ENCODE measurements around the gene UBN2.

UBN2 gene

DNA sequence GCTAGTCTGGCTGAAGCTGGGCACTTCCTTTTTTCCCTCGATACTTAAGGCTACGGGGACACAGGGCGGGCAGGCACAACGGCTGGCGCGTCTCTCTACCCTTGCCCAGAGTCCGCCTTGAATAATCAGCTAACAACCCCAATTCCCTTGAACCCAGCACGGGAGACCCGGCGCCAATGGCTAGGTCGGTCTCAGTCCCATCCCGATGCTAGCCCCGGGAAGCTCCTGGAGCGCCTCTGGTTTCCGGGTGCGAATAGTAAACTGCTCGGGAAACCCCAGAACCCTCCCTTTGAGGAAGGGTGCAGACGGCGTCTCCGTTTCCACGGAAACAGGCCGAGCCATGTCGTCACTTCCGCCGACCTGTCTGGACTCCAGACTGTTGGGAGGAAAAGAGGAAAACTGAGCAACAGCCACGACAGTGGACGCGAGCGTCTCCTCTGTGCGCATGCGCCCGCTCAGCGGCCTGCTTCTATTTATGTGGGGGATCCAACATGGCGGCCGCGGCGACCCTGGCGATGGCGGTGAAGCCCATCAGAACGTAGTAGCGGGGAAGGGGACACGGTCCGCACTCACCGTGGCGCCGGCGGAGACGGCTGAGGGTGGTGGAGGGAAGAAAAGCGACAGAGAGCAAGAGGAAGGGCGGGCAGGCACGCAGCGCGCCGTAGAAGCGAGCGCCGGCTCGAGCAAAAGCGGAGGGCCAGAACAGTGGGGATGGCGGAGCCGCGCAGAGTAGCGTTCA lies at the start of gene UBN2:
TSS of gene UBN2 (plus strand) at position 464 of the 739 bp plus-strand sequence. CDS start at position 712, 248 bp downstream.
- H3K27me3 ChIP-seq (replicated peaks): no peaks in the 10 kb centered on the region
- H3K4me3 ChIP-seq (ENCODE audit: low read depth, low read length): peak within 1 kb of the TSS; percentile 94
- in situ Hi-C loops (cut with HindIII; ENCODE audit: low pct_ligation_motif_present, low sequenced_read_pairs): no loop called here
- TF ChIP-seq CTCF (IDR thresholded peaks at IDR 0.05; ENCODE audit: low read depth, low read length, missing control alignments): no peak
- peak within 1 kb of the TSS; percentile 84 for H3K27ac ChIP-seq
- DNase-seq: peak; percentile 97
- peaks cover 3% of the 10 kb centered on the region for H3K36me3 ChIP-seq (replicated peaks)

DNA sequence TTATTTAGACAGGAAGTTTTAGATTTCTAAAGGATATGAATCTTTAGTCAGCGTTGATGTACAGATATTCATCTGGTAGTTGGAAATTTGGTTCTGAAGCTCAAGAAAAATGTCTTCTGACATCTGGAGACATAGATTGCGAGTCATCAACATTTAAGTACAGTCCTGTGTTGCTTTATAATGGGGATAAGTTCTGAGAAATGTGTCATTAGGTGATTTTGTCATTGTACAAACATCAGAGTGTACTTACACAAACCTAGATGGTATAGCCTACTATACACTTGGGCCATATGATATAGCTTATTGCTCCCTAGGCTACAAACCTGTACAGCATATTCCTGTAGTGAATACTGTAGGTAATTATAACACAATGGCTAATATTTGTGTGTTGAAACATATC lies 49.6 kb upstream of the UBN2 start:
- Histone ChIP-seq H3K36me3 (replicated peaks) (no peaks in the 10 kb centered on the region), H3K27me3 (replicated peaks) (no peaks in the 10 kb centered on the region), H3K4me3 (ENCODE audit: low read depth, low read length) (no peak overlapping the region), H3K27ac (no peak overlapping the region)
- in situ Hi-C loops (cut with HindIII; ENCODE audit: low pct_ligation_motif_present, low sequenced_read_pairs): no loop called here
- DNase-seq: no peak
- TF ChIP-seq CTCF (IDR thresholded peaks at IDR 0.05; ENCODE audit: low read depth, low read length, missing control alignments): no peak

DNA sequence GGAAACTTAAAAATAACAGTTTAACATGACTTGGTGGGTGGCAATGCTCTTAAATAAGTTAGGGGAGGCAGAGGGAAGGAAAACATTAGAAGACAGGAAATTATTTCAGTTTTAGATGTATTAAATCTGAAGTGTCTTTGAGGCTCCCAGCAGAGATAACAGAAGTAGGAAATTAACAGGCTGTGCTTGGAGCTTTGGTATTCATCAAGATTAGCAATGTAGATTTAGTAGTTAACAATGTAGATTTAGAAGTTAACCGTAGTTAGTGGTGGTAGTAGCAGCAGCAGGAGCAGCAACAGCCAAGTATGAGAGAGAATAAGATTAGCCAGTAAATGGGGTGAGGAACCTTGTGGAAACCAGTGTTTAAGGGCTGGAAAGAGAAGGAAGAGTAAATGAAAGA lies 48.7 kb upstream of the UBN2 start:
- in situ Hi-C loops (cut with HindIII; ENCODE audit: low pct_ligation_motif_present, low sequenced_read_pairs): no loop called here
- Histone ChIP-seq H3K27me3 (replicated peaks) (no peaks in the 10 kb centered on the region), H3K27ac (no peak overlapping the region), H3K36me3 (replicated peaks) (no peaks in the 10 kb centered on the region), H3K4me3 (ENCODE audit: low read depth, low read length) (no peak overlapping the region)
- TF ChIP-seq CTCF (IDR thresholded peaks at IDR 0.05; ENCODE audit: low read depth, low read length, missing control alignments): no peak
- DNase-seq: no peak

GRCh38 chr7:139183251-139183650 lies 47.8 kb upstream of the UBN2 start:
- H3K4me3 ChIP-seq (ENCODE audit: low read depth, low read length): no peak overlapping the region
- no peak for TF ChIP-seq CTCF (IDR thresholded peaks at IDR 0.05; ENCODE audit: low read depth, low read length, missing control alignments)
- no peak overlapping the region for H3K27ac ChIP-seq
- DNase-seq: no peak
- H3K27me3 ChIP-seq (replicated peaks): no peaks in the 10 kb centered on the region
- in situ Hi-C loops (cut with HindIII; ENCODE audit: low pct_ligation_motif_present, low sequenced_read_pairs): no loop called here
- no peaks in the 10 kb centered on the region for H3K36me3 ChIP-seq (replicated peaks)

DNA sequence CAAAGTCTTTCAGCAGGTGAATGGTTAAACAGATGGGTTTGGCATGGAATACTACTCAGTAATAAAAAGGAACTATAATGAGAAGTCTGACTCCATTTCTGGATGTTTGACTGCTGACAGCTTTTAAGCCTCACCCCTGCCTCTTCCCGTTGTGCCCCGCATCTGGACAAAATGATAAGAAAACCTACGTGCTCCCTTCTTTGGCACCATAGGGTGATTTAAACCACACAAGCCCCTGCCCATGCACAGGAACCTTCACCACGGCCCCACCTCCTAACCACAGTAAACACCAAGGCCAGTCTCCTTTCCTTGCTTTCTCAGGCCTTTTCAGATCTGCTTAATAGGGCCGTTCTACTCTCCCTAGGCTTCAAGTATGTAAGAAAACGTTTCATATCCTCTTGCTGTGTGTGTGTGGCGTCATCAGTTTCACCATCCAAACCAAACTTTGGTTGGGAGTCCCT lies 47.1 kb upstream of the UBN2 start:
- in situ Hi-C loops (cut with HindIII; ENCODE audit: low pct_ligation_motif_present, low sequenced_read_pairs): no loop called here
- Histone ChIP-seq H3K27ac (no peak overlapping the region), H3K27me3 (replicated peaks) (no peaks in the 10 kb centered on the region), H3K4me3 (ENCODE audit: low read depth, low read length) (no peak overlapping the region), H3K36me3 (replicated peaks) (no peaks in the 10 kb centered on the region)
- no peak for DNase-seq
- no peak for TF ChIP-seq CTCF (IDR thresholded peaks at IDR 0.05; ENCODE audit: low read depth, low read length, missing control alignments)

- in situ Hi-C loops (cut with HindIII; ENCODE audit: low pct_ligation_motif_present, low sequenced_read_pairs): no loop called here
- DNase-seq: no peak
Measured at GRCh38 chr7:139186146-139186545, 44.9 kb upstream of the UBN2 start.

More at GRCh38 chr7:139186146-139186545, 44.9 kb upstream of the UBN2 start:
- Histone ChIP-seq H3K27me3 (replicated peaks) (no peaks in the 10 kb centered on the region), H3K36me3 (replicated peaks) (no peaks in the 10 kb centered on the region), H3K4me3 (ENCODE audit: low read depth, low read length) (no peak overlapping the region), H3K27ac (no peak overlapping the region)
- TF ChIP-seq CTCF (IDR thresholded peaks at IDR 0.05; ENCODE audit: low read depth, low read length, missing control alignments): no peak

Data from brain microvascular endothelial cell (primary cell).